IPS-NIHi11 (cell line): ENCODE data around the gene PCNT.

Experiments
- DNase-seq: peaks from one replicate; pipeline ENCODE4 v3.0.0; 2012; ENCODE audit warnings: mixed read lengths, low spot score

Gene PCNT

DNA sequence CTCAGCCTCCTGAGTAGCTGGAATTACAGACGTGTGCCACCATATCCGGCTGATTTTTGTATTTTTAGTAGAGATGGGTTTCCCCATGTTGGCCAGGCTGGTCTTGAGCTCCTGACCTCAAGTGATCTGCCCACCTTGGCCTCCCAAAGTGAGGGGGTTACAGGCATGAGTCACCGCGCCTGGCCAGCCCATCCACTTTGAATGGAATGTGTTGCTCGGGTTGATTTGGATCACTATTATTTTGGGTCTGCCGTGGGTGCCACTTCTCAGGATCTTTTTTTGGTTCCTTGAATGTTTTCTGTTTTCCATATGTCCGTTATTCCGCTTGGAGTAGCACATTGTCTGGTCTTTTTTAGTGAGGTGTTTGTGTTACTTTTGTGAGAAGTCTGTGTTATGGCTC is 17.0 kb downstream of the PCNT start:
- no peak for DNase-seq

DNA sequence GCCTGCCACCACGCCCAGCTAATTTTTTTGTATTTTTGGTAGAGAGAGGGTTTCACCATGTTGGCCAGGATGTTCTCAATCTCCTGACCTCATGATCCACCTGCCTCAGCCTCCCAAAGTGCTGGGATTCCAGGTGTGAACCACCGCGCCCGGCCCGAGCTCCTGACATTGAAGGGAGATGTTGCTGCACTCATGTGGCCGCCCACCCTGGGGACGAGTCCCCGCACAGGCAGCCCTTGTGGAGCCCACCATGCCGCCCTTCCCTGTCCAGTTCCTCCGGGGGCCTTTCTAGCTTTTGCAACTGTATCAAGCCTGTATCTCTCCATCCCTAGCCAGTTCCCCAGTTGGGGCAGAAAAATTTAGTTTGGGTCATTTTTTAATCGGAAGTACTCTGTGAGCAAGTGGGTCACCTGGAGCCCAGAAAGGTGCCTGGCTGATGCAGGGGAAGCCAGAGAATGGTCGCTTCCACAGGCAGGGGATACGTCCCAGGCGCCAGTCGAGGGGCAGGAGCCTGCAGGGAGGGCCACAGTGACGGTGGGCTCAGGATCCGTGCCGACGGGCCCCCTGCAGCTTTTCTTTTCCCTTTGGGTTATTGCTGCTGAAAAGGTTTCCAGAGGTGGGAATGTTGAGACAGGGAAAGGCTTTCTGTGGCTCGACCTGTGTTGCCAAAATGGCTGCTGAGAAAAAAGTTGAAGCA is 20.4 kb downstream of the PCNT start:
- DNase-seq = no peak

DNA sequence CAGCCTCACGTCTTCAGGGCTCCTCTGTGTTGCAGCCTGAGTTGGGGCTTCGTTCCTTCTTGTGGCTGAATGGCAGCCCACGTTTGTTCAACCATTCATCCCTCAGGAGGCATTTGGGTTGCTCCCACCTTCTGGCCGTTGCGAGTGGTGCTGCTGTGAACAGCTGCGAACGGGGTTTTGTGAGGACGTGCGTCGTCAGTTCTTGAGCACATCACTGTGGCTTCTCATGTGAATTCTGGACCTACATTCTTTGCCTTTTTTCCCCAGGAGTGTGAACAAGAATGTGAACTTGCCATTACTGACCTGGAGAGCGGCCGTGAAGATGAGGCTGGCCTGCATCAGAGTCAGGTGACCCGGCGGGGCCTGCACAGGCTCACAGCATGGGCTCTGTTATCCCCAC is 21.9 kb downstream of the PCNT start:
- no peak for DNase-seq

DNA sequence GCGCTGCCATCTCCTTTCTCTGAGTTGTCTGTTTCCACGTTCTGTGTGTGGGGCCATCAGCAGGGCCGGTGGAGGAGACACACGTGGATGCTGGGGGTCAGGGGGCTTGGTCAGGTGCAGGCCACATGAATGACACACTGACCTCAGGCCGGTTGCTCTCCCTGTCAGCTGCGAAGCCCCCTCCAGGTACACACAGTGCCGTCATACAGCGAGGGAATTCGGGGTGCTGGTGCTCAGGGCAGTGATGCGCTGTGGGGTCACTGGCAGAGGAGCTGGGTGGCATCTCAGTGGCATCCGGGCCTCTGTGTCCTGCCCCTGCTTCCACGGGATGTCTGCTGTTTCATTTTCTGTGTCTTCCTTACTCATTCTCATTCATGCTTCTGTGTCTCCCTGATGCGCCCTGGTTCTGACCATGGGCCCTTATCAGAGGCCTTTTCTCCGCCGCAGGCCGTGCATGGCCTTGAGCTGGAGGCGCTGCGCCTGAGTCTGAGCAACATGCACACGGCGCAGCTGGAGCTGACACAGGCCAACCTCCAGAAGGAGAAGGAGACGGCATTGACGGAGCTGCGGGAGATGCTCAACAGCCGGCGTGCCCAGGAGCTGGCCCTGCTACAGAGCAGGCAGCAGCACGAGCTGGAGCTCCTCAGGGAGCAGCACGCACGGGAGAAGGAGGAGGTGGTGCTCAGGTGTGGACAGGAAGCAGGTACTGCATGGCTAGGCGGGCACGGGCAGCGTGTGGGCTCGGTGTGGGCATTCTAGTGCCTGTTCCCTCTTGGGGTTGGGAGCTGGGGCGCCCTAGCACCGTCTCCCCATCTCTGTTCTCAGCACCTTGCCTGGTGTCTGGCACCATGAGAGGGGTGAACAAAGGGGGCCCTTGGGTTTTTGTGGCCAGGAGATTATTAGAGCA is 22.6 kb downstream of the PCNT start:
- DNase-seq = no peak

DNA sequence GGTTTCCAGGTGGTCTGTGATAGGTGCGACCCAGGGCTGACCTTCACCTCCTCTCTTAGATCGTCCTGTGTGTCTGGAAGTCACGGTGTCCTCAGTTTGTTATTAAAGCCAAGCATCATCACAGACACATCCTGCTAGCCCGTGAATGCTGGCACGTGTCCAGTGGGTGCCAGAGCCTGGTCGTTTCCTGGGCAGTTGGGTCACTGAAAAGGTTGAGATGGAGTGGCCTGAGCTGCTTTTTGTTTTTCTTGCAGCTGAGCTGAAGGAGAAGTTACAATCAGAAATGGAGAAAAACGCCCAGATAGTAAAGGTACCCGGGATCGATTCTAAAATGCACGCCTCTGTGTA is 23.2 kb downstream of the PCNT start:
- no peak for DNase-seq

DNA sequence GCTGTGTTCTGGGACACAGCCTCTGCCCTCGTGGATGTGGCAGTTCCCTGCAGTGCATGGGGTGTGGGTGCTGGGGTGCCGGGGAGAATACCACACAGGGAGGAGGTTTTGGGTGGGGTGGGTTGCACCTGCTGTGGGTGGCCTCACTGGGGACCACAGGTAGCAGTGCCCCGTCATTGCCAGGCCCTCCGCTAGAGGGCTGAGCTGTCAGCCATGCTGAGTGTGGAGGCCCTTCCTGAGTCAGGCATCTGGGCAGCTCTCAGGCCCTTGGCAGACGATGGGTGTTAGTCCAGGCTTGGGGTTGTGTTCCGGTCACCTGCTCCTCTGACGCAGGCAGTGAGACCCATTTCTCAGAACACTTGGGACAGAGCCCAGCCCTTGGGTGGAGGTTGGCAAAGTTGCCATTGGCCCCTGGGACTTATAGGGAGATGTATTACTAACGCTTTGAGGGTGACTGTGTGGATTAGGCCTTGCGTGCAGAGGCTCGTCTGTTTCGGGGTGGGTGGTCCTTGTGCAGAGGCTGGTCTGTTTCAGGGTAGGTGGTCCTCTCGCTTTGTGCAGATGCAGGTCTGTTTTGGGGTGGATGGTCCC is 23.9 kb downstream of the PCNT start:
- no peak for DNase-seq

DNA sequence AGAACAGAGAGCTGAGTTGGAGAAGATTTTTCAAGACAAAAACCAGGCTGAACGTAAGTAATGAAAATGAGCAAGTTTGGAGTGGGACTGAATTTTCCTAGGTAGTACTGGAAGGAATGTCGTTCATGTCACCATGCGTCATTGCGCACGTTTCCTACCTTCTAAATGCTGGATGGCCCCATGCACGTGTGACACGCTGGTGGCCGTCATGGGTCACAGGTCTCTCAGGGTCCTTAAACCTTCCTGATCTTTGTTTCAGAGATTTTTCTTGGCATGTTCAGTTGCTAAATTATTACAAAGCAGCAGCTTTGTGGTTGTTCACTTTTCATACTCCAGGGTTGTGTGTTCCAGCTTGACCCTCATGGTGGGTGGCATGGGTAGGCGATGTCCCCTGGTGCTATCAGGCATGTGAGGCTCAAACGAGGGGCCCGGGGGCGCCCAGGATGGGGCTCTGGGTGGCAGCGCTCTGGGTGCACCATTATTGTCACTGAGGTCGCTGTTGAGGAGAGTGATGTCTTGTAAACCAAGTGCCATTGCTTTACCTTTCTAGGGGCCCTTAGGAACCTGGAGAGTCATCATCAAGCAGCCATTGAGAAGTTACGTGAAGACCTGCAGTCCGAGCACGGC is 25.3 kb downstream of the PCNT start:
- no peak for DNase-seq

DNA sequence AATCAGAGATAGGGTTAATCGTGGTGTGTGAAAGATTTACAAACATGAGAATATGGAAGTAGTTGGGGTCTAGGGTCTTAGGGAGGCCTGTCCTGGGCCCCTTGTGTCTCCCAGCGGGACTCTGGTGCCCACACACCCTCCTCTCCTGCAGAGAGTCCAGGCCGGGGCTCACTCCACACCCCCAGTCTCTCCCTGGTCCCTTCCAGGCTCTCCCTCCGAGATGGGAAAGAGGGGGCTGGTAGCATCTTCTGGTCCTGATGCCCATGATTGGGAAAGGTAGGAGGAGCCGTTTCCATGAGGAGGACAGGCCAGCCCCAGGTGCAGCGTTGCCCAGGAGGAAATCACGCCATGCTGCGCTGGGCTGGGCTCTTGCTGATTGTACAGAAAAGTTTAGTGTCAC is 26.6 kb downstream of the PCNT start:
- DNase-seq = no peak

DNA sequence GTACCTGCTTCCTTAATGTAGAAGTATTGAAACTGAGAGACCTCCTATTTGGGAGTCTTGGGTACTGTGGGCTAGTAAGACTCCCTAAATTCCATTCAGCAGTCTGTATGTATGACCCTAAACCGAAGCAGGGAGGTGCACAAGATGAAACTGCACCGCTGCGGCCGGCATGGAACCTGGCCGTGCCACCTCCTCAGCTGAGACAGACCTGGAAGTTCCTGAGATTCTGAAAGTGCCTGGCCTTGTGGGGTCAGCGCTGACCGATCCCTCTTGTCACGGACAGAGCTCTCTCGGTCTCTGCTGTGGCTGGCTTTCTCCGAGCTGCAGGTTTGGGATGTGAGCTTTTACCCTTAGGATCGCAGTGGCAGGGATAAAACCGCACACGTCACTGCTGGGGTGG is 27.0 kb downstream of the PCNT start:
- DNase-seq = no peak

DNA sequence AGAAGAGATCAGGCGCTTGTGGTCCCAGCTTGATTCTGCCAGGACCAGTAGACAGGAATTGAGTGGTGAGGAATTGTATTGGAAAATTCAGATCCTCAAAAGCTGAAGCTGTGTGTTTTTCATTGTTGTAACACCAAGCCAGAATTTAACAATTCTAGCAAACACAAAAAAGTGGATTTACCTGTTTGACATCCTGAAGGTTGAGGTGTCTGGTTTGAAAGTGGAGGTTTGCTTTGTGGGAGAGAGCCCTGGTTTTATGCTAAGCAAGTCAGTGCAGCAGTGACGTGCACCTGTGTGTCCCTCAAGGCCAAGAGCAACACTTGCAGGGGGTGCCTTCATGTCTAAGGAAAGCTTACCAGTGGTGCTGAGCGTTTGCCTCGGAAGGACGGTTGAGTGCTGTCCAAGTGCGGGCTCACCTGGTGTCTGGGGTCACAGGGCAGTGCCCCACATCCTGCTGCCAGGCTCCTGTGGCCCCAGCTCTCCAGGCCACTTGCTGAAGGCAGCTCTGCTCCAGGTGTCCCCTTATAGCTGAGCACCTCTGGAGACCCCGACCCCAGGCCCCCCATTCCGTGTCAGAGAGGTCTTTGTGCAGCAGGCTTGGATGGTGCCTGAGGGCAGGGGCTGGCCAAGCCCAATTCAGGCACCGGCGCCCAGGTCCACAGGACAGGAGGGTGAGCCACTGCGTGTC is 27.7 kb downstream of the PCNT start:
- DNase-seq = no peak

DNA sequence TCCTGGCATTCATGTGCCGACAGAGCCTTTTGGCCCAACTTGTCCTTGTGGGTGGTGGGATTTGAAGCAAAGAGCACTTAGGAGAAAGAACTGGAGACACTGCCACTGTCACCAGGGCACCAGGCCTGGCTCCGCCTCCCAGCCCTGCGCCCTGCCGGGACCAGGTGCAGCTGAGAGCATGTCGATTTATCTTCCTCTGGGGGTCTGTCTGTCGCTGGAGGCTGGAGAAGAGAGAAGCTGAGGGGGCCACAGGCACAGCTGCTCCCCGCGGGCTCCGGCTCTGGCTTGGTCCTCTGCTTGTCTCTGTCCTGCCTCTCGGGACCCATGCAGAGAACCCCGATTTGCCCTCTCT is 28.2 kb downstream of the PCNT start:
- DNase-seq = no peak

DNA sequence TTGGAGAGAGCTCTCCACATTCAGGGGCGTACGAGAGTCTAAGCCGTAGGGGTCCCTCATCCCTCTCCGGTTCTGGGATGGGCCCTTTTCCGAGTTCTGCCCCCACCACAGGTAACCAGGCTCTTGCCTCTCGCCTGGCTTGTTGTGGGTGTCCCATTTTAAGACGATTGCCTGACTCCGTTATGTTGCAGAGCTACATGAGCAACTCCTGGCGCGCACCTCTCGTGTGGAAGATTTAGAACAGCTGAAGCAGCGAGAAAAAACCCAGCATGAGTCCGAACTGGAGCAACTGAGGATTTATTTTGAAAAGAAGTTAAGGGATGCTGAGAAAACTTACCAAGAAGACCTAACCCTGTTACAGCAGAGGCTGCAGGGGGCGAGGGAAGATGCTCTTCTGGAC is 29.0 kb downstream of the PCNT start:
- DNase-seq = no peak

DNA sequence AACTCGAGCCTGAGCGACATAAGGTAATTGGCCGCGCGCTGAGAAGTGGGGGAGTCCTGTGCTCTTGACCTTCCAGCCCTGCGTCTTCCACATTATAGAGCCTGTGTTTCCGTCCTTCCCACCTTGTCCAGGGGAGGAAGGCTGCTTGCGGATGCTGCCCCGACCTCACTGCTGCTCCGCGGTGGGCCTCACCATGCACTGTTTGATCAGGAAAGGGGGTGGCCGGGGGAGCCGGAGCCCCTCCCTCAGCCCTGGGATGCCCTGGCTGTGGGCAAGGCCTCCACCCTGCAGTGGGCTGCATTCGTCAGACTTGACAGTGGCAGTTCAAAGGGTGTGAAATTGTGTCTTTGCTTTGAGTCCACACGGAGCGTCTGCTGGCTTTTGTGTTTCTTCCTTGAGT is 30.1 kb downstream of the PCNT start:
- no peak for DNase-seq

DNA sequence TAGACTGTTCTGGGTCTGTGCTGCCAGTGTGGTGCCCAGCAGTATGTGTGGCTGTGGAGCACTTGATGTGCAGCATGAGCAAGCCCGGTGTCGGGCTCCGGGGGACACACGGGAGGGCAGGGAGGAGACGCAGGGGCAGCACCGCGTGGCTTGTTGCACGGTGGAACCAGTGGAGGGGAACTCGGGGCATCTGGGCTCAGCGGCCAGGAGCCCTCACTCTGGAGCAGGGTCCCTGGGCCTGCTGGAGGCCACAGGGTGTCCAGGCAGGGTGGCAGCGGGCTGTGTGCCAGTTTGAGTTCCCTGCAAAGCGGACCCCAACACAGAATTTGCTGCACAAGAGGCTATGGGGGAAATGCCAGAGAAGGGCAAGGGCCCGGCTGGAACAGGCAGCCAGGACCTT is 30.6 kb downstream of the PCNT start:
- no peak for DNase-seq

DNA sequence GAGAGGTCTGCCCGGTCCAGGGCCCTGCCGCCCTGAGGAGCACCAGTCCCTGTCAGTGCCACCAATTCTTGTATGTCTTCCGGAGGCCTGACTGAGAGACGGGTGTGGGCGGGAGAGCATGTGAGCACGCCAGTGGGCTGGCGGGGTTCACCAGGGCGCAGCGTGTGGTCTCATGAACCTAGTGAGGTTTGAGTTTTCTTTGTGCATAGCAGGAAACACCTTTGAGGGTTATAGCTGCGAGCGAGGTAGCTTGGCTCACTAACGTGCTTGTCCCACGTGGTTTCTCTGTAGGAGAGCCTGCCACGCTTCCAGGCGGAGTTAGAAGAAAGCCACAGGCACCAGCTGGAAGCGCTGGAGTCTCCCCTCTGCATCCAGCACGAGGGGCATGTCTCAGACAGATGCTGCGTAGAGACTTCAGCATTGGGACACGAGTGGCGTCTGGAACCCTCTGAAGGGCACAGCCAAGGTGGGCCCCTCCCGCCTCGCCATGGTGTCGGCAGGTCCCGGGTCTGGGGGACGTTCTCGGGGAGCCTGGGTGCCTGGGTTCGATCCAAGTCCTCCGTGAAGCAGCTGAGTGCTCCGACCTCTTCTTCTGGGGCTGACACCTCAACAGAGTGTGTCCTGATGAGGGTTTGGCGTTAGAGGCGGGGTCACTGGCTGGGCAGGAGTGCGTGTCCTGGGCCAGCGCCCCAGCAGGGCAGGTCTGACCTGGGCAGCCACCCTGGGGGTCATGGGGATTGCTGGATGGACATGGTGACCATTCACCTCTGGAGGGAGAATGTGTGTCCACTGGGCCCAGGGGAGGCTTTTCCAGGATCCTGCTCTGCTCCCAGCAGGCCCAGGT is 31.4 kb downstream of the PCNT start:
- DNase-seq = no peak

DNA sequence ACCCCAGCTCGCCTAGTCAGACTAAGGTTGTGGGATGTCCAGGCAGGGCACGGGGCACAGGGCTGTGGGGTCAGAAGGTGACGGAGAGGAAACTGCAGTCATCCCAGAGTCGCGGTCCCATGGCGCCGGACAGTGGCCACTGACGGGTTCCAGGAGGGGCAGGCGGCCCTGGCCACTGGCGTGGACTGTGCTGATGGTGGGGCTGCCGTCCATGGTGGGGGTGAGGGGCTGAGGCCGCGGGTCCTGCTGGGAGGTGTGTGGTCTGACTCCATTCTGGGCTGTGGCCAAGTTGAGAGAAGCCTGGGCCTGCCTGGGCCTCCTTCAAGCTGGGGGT is 32.0 kb downstream of the PCNT start:
- no peak for DNase-seq

DNA sequence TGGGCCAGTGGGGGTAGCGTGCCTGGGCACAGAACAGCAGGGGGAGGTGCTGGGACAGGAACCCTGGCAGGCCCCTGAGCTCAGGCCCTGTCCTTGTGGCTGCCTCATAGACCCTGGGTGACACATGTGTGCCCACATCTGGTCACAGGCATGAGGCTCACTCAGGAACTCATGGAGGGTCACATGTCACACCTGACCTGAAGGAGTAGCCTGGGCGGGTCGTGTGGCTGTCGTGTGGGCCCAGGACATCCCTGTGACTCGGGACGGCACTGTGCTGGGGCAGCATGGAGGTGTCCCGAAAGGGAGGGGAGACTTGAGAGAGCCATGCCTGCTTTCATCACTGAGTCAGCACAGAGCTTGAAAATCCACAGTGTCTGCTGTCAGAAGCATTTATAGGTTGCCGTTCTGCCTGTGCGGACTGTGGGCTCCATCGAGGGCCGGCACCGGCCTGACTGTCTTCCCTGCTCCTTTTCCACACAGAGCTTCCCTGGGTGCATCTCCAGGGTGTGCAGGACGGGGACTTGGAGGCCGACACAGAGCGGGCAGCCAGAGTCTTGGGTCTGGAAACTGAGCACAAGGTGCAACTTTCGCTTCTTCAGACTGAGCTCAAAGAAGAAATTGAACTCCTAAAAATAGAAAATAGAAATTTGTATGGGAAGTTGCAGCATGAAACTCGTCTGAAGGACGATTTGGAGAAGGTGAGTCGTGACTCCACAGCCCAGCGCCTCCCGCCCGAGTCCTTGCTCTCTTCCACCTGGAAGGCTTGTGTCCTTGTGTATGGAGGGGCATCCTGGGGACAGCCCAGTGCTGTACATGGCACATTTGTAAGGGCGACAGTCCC is 32.8 kb downstream of the PCNT start:
- DNase-seq = no peak

DNA sequence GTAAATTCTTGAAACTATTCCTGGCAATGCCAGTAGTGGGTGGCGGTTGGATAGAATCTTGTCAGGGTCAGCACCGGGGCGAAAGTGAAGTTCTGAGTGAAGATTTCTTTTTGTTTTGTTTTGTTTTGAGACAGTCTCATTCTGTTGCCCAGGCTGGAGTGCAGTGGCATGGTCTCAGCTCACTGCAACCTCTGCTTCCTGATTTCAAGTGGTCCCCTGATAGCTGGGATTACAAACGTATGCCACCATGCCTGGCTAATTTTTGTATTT is 33.3 kb downstream of the PCNT start:
- no peak for DNase-seq

DNA sequence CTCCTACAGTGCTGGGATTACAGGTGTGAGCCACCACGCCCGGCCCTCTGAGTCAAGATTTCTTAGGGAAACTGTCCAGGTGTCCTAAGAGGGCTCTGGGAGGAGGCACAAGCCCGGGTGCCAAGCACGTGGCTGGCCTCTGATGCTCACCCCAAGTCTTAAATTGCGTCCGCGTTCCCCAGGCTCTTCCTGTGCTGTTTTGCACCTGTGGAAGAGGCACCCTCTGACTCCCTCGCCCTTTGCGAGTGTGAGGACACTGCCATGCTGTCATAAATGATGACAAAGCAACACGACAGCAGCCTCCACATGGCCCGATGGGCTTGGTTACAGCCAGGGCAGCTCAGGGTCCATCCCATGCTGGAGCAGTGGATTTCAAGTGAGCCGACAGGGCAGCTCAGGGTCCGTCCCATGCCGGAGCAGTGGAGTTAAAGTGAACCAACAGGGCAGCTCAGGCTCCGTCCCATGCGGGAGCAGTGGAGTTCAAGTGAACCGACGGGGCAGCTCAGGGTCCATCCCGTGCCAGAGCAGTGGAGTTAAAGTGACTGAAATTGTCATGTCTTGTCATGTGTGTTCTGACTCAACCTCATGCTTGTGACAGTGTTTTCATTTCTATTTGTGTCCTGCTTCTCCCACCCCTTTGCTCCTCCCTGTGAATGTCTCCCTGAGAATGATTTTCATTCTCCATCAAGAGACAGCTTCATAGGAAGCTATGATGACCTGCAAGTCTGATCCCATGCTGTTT is 33.9 kb downstream of the PCNT start:
- no peak for DNase-seq

DNA sequence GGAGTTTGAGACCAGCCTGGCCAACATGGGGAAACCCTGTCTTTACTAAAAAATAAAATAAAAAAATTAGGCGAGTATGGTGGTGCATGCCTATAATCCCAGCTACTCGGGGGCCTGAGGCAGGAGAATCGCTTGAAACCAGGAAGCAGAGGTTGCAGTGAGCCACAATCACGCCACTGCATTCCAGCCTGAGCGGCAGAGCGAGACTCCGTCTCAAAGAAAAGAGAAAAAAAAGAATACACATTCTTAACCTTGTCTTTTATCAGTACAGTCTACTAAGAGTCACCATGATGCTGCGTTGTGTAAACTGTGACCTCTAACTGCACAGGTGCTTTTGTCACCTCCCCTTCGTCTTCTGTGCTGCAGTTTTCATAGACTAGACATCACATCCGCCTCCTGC is 37.2 kb downstream of the PCNT start:
- DNase-seq = no peak
